Measurements from ENCODE around the gene NWD2. TPM values are rescaled to one million over a fixed set of nuclear protein-coding genes. Genes with fewer than 3 reads are reported as not detected.

The NWD2 gene
- total RNA-seq, 1 donor from 2014 or later = not detected

DNA sequence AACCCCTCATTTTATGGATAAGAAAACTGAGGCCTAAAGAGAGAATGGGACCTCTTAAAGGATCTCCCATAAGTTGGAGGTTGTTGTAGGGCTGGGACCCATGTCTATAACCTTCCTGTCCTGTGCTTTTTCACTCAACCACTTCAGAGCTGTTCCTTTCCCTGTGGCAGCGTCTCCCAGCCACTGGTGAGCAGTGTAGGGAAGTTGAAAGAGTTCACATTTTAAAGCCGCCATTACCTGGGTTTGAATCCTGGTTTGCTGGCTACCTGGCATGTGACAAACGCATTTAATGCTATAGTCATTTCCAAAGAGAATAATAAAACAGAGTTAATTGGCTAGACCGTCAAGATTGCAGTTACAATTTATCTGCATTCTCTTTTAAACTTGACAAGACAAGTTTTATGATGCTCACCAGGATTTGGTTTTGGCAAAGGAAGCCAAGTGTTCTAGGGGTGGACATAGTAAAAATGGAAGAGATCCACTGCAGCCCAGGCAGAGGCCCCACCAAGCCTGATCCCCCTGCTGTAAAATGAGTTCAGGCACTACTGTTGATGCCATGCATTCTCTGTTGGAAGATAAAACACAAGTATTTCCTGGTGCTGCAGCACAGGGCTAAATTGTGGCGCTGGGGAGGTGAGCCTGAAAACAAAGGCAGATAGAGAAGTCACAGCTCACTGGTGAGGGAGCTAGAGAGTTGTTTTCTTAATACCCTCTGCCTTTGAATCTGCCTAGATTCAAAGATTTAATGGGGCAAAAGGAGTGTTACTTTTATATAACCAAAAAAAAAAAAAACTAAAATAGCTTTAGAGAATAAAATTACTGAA, 218.7 kb downstream of the NWD2 start:
- no peaks in the 10 kb centered on the region for H3K9me3 Mint-ChIP-seq (ENCODE audit: unreplicated experiment)
- no peaks in the 10 kb centered on the region for H3K36me3 Mint-ChIP-seq (ENCODE audit: unreplicated experiment)
- no peak overlapping the region for H3K4me3 Mint-ChIP-seq (ENCODE audit: unreplicated experiment)
- no peak overlapping the region for H3K27ac Mint-ChIP-seq (ENCODE audit: unreplicated experiment)
- H3K27me3 Mint-ChIP-seq (ENCODE audit: unreplicated experiment) = peaks cover 13% of the 10 kb centered on the region
- DNase-seq (ENCODE audit: extremely low spot score, unreplicated experiment) = no peak
- no peaks in the 10 kb centered on the region for H3K4me1 Mint-ChIP-seq (ENCODE audit: unreplicated experiment)
- TF ChIP-seq, protein P1, sequence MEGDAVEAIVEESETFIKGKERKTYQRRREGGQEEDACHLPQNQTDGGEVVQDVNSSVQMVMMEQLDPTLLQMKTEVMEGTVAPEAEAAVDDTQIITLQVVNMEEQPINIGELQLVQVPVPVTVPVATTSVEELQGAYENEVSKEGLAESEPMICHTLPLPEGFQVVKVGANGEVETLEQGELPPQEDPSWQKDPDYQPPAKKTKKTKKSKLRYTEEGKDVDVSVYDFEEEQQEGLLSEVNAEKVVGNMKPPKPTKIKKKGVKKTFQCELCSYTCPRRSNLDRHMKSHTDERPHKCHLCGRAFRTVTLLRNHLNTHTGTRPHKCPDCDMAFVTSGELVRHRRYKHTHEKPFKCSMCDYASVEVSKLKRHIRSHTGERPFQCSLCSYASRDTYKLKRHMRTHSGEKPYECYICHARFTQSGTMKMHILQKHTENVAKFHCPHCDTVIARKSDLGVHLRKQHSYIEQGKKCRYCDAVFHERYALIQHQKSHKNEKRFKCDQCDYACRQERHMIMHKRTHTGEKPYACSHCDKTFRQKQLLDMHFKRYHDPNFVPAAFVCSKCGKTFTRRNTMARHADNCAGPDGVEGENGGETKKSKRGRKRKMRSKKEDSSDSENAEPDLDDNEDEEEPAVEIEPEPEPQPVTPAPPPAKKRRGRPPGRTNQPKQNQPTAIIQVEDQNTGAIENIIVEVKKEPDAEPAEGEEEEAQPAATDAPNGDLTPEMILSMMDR (IDR thresholded peaks at IDR 0.05) = no peak

DNA sequence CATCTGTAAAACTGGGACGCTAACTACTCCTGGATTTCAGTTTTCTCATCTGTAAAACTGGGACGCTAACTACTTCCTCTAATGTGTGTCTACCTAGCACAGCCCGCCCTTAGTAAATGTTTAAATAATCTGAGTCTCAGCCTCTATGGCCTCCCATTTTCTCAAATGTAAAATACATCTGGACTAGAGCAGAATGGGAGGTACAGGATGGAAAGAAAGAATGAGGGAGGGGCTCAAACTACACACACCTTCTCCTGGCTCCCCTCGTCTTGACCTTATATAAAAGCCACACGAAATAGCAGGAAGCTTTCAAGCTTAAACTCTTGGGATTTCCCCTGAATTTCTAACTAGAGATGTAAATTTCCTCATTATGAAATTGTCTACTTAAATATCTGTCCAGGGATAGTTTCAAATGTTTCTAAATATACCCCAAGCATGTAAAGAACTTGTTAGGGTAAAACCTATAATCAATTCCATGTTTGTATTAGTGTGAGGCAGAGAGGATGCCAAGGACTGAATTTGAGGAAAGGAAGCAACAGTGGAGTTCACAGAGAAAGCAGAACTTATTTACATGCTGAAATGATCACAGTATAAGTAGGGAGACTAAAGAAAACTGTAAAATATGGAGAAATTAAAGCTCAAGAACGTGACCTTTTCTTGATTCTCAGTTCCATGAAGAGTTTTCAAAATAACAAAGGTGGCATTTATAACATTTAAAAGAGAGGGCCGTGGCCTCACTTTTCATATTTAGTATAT, 220.0 kb downstream of the NWD2 start:
- DNase-seq (ENCODE audit: extremely low spot score, unreplicated experiment) = no peak
- Mint-ChIP-seq H3K4me1 (ENCODE audit: unreplicated experiment) (no peaks in the 10 kb centered on the region), H3K27me3 (ENCODE audit: unreplicated experiment) (peaks cover 13% of the 10 kb centered on the region), H3K27ac (ENCODE audit: unreplicated experiment) (no peak overlapping the region), H3K4me3 (ENCODE audit: unreplicated experiment) (no peak overlapping the region), H3K9me3 (ENCODE audit: unreplicated experiment) (no peaks in the 10 kb centered on the region), H3K36me3 (ENCODE audit: unreplicated experiment) (no peaks in the 10 kb centered on the region)
- TF ChIP-seq, protein P1 (IDR thresholded peaks at IDR 0.05) = no peak

DNA sequence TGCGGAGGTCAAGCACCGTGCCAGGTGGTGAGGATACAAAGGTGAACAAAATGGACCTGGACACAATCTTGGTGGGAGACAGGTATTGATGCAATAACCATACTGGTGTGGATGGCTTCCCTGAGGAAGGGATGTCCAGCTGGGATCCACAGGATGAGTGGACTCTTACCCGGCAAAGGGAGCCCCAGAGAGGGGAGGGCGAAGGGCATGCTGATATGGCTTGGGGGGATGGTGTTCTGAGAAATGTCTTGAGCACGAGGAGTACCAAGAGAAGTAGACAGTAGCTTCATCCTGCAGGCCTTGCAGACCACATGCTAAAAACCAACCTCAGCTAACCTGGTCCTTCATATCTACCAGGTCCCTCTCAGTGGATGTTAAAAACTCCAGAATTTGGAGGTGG, 220.8 kb downstream of the NWD2 start:
- H3K4me1 Mint-ChIP-seq (ENCODE audit: unreplicated experiment) = no peaks in the 10 kb centered on the region
- no peaks in the 10 kb centered on the region for H3K9me3 Mint-ChIP-seq (ENCODE audit: unreplicated experiment)
- no peak overlapping the region for H3K4me3 Mint-ChIP-seq (ENCODE audit: unreplicated experiment)
- TF ChIP-seq, protein P1 (IDR thresholded peaks at IDR 0.05) = no peak
- no peak overlapping the region for H3K27ac Mint-ChIP-seq (ENCODE audit: unreplicated experiment)
- no peaks in the 10 kb centered on the region for H3K36me3 Mint-ChIP-seq (ENCODE audit: unreplicated experiment)
- H3K27me3 Mint-ChIP-seq (ENCODE audit: unreplicated experiment) = peaks cover 12% of the 10 kb centered on the region
- no peak for DNase-seq (ENCODE audit: extremely low spot score, unreplicated experiment)

DNA sequence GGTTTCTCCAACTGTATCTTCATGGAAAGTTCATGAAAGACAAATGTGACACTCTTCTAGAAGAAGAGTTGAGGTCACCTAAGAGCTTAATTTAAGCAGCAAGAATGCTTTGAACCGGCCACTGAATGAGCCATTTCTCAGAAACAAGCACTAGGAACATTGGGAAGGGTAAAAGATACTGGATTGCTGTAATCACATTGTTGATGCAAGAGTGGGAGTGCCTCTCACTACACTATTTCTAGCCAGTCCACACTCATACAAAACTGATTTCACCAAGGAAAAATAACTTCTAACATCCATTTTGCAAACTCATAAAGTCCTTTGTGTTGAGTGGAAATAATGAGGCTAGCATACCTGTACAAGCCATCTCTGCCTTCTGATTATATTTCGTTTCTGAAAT, 221.3 kb downstream of the NWD2 start:
- Mint-ChIP-seq H3K4me1 (ENCODE audit: unreplicated experiment) (no peaks in the 10 kb centered on the region), H3K36me3 (ENCODE audit: unreplicated experiment) (no peaks in the 10 kb centered on the region), H3K27me3 (ENCODE audit: unreplicated experiment) (peaks cover 11% of the 10 kb centered on the region), H3K4me3 (ENCODE audit: unreplicated experiment) (no peak overlapping the region), H3K27ac (ENCODE audit: unreplicated experiment) (no peak overlapping the region), H3K9me3 (ENCODE audit: unreplicated experiment) (no peaks in the 10 kb centered on the region)
- TF ChIP-seq, protein P1 (IDR thresholded peaks at IDR 0.05) = no peak
- no peak for DNase-seq (ENCODE audit: extremely low spot score, unreplicated experiment)

DNA sequence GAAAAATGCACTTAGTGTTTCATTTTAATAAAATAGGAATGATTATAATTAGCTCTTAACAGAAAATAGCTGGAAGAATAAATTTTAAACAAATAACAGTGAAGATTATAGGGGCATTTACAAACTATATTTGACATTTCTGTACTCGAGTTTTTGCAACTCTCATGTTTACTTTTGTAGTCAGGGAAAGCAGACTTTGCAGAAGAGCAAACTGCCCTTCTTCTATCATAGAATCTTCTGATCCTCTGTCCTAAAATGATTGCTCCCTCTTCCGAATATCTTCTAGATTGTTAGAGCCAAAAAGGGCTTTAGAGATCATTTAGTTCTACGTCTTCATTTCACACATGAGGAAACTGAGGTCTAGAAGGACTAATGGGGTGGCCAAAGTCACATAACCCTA, 222.7 kb downstream of the NWD2 start:
- H3K27ac Mint-ChIP-seq (ENCODE audit: unreplicated experiment) = no peak overlapping the region
- H3K27me3 Mint-ChIP-seq (ENCODE audit: unreplicated experiment) = peaks cover 8% of the 10 kb centered on the region
- TF ChIP-seq, protein P1 (IDR thresholded peaks at IDR 0.05) = no peak
- no peaks in the 10 kb centered on the region for H3K36me3 Mint-ChIP-seq (ENCODE audit: unreplicated experiment)
- no peaks in the 10 kb centered on the region for H3K9me3 Mint-ChIP-seq (ENCODE audit: unreplicated experiment)
- H3K4me3 Mint-ChIP-seq (ENCODE audit: unreplicated experiment) = no peak overlapping the region
- DNase-seq (ENCODE audit: extremely low spot score, unreplicated experiment) = no peak
- no peaks in the 10 kb centered on the region for H3K4me1 Mint-ChIP-seq (ENCODE audit: unreplicated experiment)

All from osteocyte (in vitro differentiated cells).